Adrenal gland (tissue), 12 donors: Measurements from ENCODE around the gene EOLA1. TPM values are rescaled to one million over a fixed set of nuclear protein-coding genes. Genes with fewer than 3 reads are reported as not detected.
"Not testable (repeated sequence)": the region's sequence is repeated elsewhere in the genome, so short reads cannot be mapped to it uniquely, and the experiment has no call there.

ENCODE experiments used
- DNase-seq, 7 donors: peaks; one replicate each; pipeline ENCODE4 v3.0.0-alpha.2; 2019 to 2020
- H3K27ac ChIP-seq, 5 donors: fragments of 200-600 bp; sonication (generic) in 4 of 5; 1 replicate in 3 of 5; 2 replicates in 2 of 5; pipeline versions ENCODE4 v1.5.1 to v1.8.0; 2016 to 2020; ENCODE audit warnings: mild to moderate bottlenecking in 1 of 5
- H3K27me3 ChIP-seq: fragments of 200-600 bp; 2 replicates; pipeline ENCODE4 v1.8.0; 2021
- H3K36me3 ChIP-seq, 2 donors: fragments of 200-600 bp; replicated peaks in 1 of 2; 1 replicate in 1 of 2; 2 replicates in 1 of 2; pipeline versions ENCODE4 v1.5.1 to v1.8.0; 2018 to 2022
- H3K4me1 ChIP-seq, 2 donors: fragments of 200-600 bp; replicated peaks in 1 of 2; 1 replicate in 1 of 2; 2 replicates in 1 of 2; pipeline versions ENCODE4 v1.5.1 to v1.8.0; 2018 to 2021
- H3K4me3 ChIP-seq, 4 donors: fragments of 200-600 bp; sonication (generic) in 3 of 4; one replicate each; pipeline ENCODE4 v1.5.1; 2016 to 2018
- H3K9me3 ChIP-seq, 3 donors: fragments of 200-600 bp; sonication (generic) in 1 of 3; replicated peaks in 1 of 3; 1 replicate in 2 of 3; 2 replicates in 1 of 3; pipeline versions ENCODE4 v1.5.1 to v1.8.0; 2016 to 2021
- CTCF ChIP-seq, 6 experiments: fragments of 450-650 bp in 4 of 6; fragments of 200-600 bp in 2 of 6; sonication (generic) in 1 of 6; IDR thresholded peaks; 1 replicate in 5 of 6; 2 replicates in 1 of 6; pipeline versions ENCODE4 v1.5.1 to v1.8.0; 2016 to 2021; ENCODE audit warnings: antibody characterized with exemption in 6 of 6, mild to moderate bottlenecking in 2 of 6, moderate library complexity in 1 of 6
- POLR2A ChIP-seq, 2 donors: fragments of 450-650 bp; IDR thresholded peaks; one replicate each; pipeline ENCODE4 v1.6.1; 2017; ENCODE audit warnings: antibody characterized with exemption in 2 of 2, mild to moderate bottlenecking in 2 of 2, moderate library complexity in 1 of 2
- WGBS, 4 donors: extraction: QIAGEN DNeasy Blood & Tissue Kit in 2 of 4; methylation state at CpG; one replicate each; pipeline versions ENCODE4 v1.1.5 to v1.1.7; 2013 to 2017; 5-methylcytosine and 5-hydroxymethylcytosine counted together
- intact Hi-C, 2 donors: fragments of 100-400 bp; cut with DNase I; formaldehyde crosslinking; loops; one replicate each; pipeline versions ENCODE4 v1.14.1 to v1.15.0; 2022 to 2023
- polyA plus RNA-seq, 3 donors: library from polyadenylated mRNA; stranded (reverse); fragments of 200-250 nt in 2 of 3; fragments of 350-450 nt in 1 of 3; fragmentation: Illumina TruSeq in 1 of 3; extraction: RNeasy Lipid Tissue Mini Kit (QIAGEN cat#74804) in 1 of 3; gene quantifications; one replicate each; pipeline ENCODE4 v1.2.3, GENCODE V29; 2013 to 2014
- total RNA-seq, 9 donors: library from RNA; depleted of rRNA in 4 of 9; stranded (reverse); fragments of >200 nt in 4 of 9; fragments of 120-200 nt in 1 of 9; fragmentation: NEBNext Ultra II Directional in 1 of 9; extraction: Animal tissue kit (Norgen Biotek cat#: 25700) in 1 of 9; gene quantifications; one replicate each; pipeline versions ENCODE4 v1.1.0 to v1.2.4, GENCODE V29; 2013 to 2023
- donor health status: healthy with polysubstance abuse.
- donor health status: Bipolar disorder and iron deficiency.
- donor health status: DM: yes; HTN: yes; CAD: no.
- donor health status: DM: no; HTN: no; CAD: no.
- donor health status: DM: no; HTN: no; CAD: no.
- donor health status: DM: yes; HTN: yes; CAD: no.

Gene EOLA1
- total and polyA plus RNA-seq, 12 donors: 5.9 to 35.1 (median 22.6) TPM

- H3K36me3 ChIP-seq, H3K27ac ChIP-seq, DNase-seq, H3K9me3 ChIP-seq, H3K27me3 ChIP-seq, H3K4me1 ChIP-seq, H3K4me3 ChIP-seq, intact Hi-C loops: not testable (repeated sequence)
- 40 to 100% (median 72%) methylated on average over 1 of the region's 1 CpG for WGBS, 4 donors
Measured at GRCh38 chrX:149550454-149550853, 9.6 kb downstream of the EOLA1 start.

- intact Hi-C loops, H3K4me1 ChIP-seq, DNase-seq, H3K27me3 ChIP-seq, H3K4me3 ChIP-seq, H3K36me3 ChIP-seq, H3K27ac ChIP-seq, H3K9me3 ChIP-seq: not testable (repeated sequence)
- no CpG with 5 or more reads among the region's 4 CpGs for WGBS, 4 donors
Measured at GRCh38 chrX:149551245-149551938, 10.6 kb downstream of the EOLA1 start.

- H3K27ac ChIP-seq, intact Hi-C loops, DNase-seq, H3K27me3 ChIP-seq, H3K4me1 ChIP-seq, H3K9me3 ChIP-seq, H3K36me3 ChIP-seq, H3K4me3 ChIP-seq: not testable (repeated sequence)
- 92 to 100% (median 97%) methylated on average over 2 of the region's 6 CpGs for WGBS, 4 donors
Measured at GRCh38 chrX:149551939-149552248, 11.1 kb downstream of the EOLA1 start.

GRCh38 chrX:149555251-149555650 lies 14.4 kb downstream of the EOLA1 start:
- H3K4me3 ChIP-seq, H3K27me3 ChIP-seq, H3K27ac ChIP-seq, H3K36me3 ChIP-seq, DNase-seq, H3K4me1 ChIP-seq, intact Hi-C loops, H3K9me3 ChIP-seq: not testable (repeated sequence)
- WGBS, 4 donors: no CpG with 5 or more reads among the region's 4 CpGs

- H3K4me1 ChIP-seq: no peaks in the 10 kb centered on the region
- no peaks in the 10 kb centered on the region for H3K36me3 ChIP-seq
- H3K4me3 ChIP-seq: no peak overlapping the region
- H3K27ac ChIP-seq: no peak overlapping the region
- H3K27me3 ChIP-seq: no peaks in the 10 kb centered on the region
- DNase-seq: no peak
- intact Hi-C loops: no loop called here
- WGBS, 4 donors: 72 to 89% (median 81%) methylated on average over 4 of the region's 4 CpGs
- TF ChIP-seq POLR2A (IDR thresholded peaks at IDR 0.05): no peak
- TF ChIP-seq CTCF (IDR thresholded peaks at IDR 0.05): no peak
- no peaks in the 10 kb centered on the region for H3K9me3 ChIP-seq
Measured at GRCh38 chrX:149563359-149563758, 22.5 kb downstream of the EOLA1 start.

- intact Hi-C loops: no loop called here
- no peaks in the 10 kb centered on the region for H3K9me3 ChIP-seq
- no peak for TF ChIP-seq CTCF (IDR thresholded peaks at IDR 0.05)
- TF ChIP-seq POLR2A (IDR thresholded peaks at IDR 0.05): no peak
- no peaks in the 10 kb centered on the region for H3K36me3 ChIP-seq
- no peaks in the 10 kb centered on the region for H3K4me1 ChIP-seq
- no peak overlapping the region for H3K4me3 ChIP-seq
- DNase-seq: no peak
- 71 to 85% (median 79%) methylated on average over 6 to 7 of the region's 7 CpGs for WGBS, 4 donors
- no peak overlapping the region for H3K27ac ChIP-seq
- peaks cover 10% of the 10 kb centered on the region for H3K27me3 ChIP-seq
Measured at GRCh38 chrX:149567621-149568417, 27.0 kb downstream of the EOLA1 start.
